AG04450 (cell line): ENCODE measurements around the gene UCK1. TPM values are rescaled to one million over a fixed set of nuclear protein-coding genes. Genes with fewer than 3 reads are reported as not detected.

Source experiments
- CTCF ChIA-PET: fragments of 300-600, 350-600 bp; formaldehyde crosslinking; extraction: SDS; loops from one replicate; lab custom pipeline; 2022; ENCODE audit warnings: antibody characterized with exemption, inconsistent platforms; lab: Charles Lee
- POLR2A ChIA-PET: fragments of 350-600 bp; formaldehyde crosslinking; extraction: SDS; loops from one replicate; lab custom pipeline; 2021; ENCODE audit warnings: antibody characterized with exemption, inconsistent platforms; lab: Yijun Ruan, JAX
- DNase-seq: peaks from one replicate; pipeline ENCODE4 v3.0.0-alpha.2; 2011; ENCODE audit warnings: low read depth, low spot score
- H3K27ac ChIP-seq: one replicate; pipeline ENCODE4 v1.5.1; 2012; ENCODE audit warnings: low read depth, low read length, control low read depth
- H3K27me3 ChIP-seq: one replicate; pipeline ENCODE4 v1.6.0; 2012; ENCODE audit warnings: low read length; ENCODE audit not compliant: control insufficient read depth, insufficient read depth
- H3K4me3 ChIP-seq: 2 replicates; pipeline ENCODE4 v1.5.1; 2011; ENCODE audit warnings: mild to moderate bottlenecking, low read depth, low read length, control low read depth
- H3K9me3 ChIP-seq: 2 replicates; pipeline ENCODE4 v1.5.1; 2012; ENCODE audit warnings: low read length; ENCODE audit not compliant: control insufficient read depth, insufficient read depth
- polyA plus RNA-seq: library from polyadenylated mRNA; depleted of rRNA; stranded (reverse); fragments of >200 nt; gene quantifications from 2 replicates; pipeline ENCODE4 v1.2.3, GENCODE V29; 2011
- TF ChIP-seq, protein P1 (sequence below): IDR thresholded peaks from 2 replicates; pipeline ENCODE4 v1.5.1; 2011; ENCODE audit warnings: low read depth, low read length, control low read depth, inconsistent platforms

The UCK1 gene
- polyA plus RNA-seq, 1 experiment, result 19.1 TPM

DNA sequence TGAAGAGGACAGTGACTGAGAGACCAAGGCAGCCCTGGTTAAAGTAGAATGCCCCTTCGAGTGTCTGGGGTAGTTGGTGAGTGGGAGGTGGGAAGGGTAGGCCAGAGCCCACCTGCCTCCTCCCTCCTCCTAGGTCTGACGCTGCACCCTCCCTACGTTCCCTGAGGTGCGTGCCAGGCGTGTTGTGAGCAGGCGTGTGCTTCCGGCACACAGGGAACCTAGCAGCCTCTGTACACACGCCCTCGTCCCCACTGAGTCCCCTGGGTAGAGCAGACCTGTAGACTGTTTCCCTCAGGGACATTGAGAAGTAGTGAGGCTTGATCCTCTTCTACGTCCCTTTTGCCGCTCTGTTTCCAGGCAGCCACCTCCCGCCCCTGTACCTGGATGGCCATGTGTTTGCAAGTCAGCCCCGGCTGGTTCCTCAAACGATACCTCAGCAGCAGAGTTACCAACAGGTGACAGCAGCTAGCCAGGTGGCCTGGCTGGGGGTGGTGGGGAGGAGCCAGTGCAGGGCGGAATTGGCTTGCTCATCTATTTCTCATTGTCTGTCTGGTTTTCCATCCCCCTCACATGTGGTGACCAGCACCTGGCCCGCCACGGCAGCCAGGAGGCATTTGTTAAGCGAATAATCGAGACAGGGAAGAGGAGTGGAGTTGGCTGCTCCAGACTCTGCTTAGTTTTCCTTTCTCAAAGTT is 45.2 kb downstream of the UCK1 start:
- ChIA-PET POLR2A (no interaction called here), CTCF (no interaction called here)
- DNase-seq, result no peak
- Histone ChIP-seq H3K27me3 (no peaks in the 10 kb centered on the region), H3K27ac (no peak overlapping the region), H3K9me3 (no peaks in the 10 kb centered on the region), H3K4me3 (no peak overlapping the region)
- TF ChIP-seq, protein P1, sequence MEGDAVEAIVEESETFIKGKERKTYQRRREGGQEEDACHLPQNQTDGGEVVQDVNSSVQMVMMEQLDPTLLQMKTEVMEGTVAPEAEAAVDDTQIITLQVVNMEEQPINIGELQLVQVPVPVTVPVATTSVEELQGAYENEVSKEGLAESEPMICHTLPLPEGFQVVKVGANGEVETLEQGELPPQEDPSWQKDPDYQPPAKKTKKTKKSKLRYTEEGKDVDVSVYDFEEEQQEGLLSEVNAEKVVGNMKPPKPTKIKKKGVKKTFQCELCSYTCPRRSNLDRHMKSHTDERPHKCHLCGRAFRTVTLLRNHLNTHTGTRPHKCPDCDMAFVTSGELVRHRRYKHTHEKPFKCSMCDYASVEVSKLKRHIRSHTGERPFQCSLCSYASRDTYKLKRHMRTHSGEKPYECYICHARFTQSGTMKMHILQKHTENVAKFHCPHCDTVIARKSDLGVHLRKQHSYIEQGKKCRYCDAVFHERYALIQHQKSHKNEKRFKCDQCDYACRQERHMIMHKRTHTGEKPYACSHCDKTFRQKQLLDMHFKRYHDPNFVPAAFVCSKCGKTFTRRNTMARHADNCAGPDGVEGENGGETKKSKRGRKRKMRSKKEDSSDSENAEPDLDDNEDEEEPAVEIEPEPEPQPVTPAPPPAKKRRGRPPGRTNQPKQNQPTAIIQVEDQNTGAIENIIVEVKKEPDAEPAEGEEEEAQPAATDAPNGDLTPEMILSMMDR, result no peak

DNA sequence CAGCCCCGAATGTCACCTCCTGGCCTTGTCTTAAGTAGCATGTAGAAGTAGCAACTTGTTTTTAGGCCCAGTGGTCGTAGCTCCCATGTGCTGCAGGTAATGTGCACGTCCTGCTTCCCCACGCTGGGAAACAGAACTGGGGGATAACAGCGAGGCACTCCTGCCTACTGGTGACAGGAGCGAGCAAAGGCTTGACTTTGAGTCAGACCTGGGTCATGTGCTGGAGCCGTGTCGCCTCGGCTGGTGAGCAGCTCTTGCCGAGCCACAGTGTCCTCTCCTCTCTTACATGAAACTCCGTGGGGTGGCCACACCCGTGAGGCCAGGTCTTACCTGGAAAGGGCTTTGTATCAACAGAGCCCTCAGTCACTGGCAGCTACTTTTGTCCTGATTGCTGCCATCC is 45.9 kb downstream of the UCK1 start:
- Histone ChIP-seq H3K27ac (no peak overlapping the region), H3K27me3 (no peaks in the 10 kb centered on the region), H3K9me3 (no peaks in the 10 kb centered on the region), H3K4me3 (no peak overlapping the region)
- ChIA-PET POLR2A (no interaction called here), CTCF (no interaction called here)
- TF ChIP-seq, protein P1, result no peak
- DNase-seq, result no peak

DNA sequence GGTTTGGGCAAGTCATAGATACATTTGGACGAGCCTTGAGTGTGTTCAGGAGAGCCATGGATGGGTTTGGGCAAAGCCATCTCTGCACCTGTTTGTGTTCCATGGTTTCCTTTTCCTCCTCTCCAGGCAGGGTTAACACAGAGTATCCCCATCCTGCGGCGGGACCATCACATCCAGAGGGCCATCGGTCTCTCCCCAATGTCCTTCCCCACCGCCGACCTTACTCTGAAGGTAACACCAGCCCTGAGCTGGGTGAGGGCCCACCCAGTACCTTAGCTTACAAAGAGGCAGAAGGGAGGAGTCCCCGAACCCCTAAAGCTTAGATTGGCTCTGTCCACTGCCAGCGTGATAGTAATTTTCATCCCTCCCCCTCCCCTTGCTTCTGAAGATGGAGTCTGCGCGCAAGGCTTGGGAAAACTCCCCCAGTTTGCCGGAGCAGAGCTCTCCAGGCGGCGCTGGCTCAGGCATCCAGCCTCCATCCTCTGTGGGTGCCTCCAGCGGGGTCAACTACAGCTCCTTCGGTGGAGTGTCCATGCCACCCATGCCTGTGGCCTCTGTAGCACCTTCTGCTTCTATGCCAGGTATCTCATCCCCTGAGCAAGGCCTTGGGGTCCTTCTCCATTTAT is 46.4 kb downstream of the UCK1 start:
- ChIA-PET POLR2A (no interaction called here), CTCF (no interaction called here)
- Histone ChIP-seq H3K9me3 (no peaks in the 10 kb centered on the region), H3K4me3 (no peak overlapping the region), H3K27ac (no peak overlapping the region), H3K27me3 (no peaks in the 10 kb centered on the region)
- DNase-seq, result no peak
- TF ChIP-seq, protein P1, result no peak

DNA sequence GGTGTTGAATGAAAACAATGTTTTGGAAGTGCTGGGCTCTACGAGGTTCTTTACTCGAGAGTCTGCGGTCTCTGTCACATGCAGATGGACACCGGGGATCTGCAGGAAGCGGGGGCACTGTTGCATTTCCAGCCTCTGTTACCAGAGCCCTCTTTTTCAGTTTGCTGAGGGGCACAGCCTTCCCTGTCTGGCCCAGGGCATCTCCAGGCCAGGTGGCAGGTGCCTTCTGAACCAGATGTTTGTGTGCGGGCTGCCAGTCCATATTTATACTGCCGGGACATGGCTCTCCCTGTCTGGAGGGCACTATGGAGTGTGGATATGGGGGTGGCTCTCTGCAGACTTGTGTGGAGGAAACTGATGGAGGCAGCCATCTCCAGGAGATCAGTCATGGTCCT is 47.0 kb downstream of the UCK1 start:
- H3K27me3 ChIP-seq, result no peaks in the 10 kb centered on the region
- CTCF ChIA-PET, result no interaction called here

More for the DNA sequence above, 47.0 kb downstream of the UCK1 start:
- TF ChIP-seq, protein P1, result no peak
- Histone ChIP-seq H3K4me3 (no peak overlapping the region), H3K27ac (no peak overlapping the region), H3K9me3 (no peaks in the 10 kb centered on the region)
- no peak for DNase-seq
- POLR2A ChIA-PET, result no interaction called here
